HG03521 (cell line): ENCODE measurements around the gene PRCC.
A peak's percentile ranks its signal among the peaks of the same experiment; 100 is the strongest.

Source experiments
- ATAC-seq: cut with Tn5 transposase; IDR thresholded peaks from one replicate; pipeline ENCODE4 v1.9.1; 2021; ENCODE audit warnings: mild to moderate bottlenecking, moderate library complexity; ENCODE audit not compliant: unreplicated experiment

The PRCC gene

DNA sequence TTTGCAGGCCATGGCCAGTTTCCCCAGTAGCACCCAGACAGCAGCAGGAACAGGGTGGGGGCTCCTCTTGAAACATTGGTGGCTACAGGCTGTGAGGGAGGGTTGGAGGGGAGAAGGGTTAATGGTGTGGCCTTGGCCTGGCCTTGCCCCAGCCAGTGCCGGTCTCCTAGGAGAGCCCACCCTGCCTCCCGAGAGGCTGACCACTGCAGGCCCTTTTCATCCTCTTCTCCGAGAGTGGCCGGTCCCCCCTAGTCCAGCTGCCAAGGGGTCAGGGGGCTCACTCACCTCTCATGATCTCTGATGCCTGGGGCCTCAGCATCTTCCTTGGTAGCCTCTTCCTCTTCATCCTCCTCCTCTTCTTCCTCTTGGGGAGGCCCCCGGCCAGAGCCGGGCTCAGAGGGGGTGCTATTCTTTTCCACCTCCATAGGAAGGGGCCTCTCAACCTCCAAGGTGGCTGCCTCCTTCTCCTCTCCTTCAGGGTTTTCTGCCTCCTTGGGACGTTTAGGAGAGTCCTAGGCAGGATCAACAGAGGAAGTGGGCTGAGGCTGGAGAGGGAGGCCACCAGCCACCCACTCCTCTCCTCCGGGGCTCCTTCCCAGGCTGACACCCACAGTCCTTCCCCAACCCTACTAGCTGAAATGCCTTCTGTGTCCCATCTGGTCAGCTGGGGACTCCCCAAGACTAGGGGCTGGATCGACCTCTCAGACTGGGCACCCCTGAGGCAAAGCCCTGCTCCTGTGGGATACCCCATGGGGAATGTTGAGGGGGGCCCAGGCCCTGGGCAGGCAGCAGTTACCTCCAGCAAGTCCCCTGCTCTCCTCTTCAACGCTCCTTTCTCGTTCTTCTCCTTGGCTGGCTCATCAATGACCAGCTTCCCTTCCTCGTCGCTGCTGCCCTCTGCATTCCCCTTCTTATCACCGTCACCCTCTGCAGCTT is 23.7 kb upstream of the PRCC start:
- ATAC-seq = no peak

DNA sequence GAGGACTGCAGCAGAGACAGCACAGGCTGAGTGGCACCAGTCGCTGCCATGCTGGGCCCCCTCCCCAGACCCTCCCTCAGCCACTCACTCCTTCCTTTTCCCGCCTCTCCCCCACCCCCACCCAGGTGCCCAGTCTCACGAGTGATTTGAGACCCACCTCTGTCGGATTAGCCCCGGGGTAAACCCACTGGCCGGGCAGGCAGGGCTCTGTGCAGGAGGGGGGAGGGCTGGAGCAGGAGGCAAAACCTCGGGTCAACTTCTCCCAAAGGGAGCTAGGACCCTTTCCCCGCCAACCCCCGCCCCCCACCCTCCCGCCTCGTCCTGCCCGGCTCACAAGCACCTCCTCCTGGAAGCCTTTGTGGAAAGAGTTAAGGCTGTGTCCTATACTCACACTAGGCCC is 23.0 kb upstream of the PRCC start:
- ATAC-seq = no peak

DNA sequence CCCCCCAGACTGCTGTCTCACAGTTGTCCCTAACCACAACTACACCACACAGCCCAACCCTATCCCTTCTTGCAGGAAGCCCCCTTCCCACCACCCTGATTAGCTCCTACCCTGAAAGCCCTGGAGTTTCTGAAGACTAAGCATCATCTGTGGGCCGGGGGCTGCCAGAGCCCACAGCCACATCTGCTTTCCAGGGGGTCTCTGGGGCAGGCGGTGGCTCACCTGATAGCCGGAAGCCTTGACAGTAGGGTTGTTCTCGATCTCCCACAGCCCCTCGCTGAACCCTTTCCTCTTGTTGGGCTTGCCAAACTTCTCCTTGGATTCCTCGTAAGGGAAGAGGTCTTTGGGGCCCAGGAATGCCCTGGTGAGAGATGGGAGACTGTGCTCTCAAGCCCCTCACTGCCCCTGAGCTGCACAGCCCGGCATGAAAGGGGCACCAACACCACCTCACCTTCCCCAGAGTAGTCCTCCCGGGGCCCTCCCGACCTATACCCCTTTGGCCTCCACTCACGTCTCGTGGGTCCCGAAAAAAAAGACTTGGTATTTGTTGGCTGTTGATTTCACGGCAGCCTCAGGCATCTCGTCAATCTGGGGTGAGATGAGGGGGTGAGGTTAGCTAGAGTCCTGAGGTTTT is 22.4 kb upstream of the PRCC start:
- no peak for ATAC-seq

DNA sequence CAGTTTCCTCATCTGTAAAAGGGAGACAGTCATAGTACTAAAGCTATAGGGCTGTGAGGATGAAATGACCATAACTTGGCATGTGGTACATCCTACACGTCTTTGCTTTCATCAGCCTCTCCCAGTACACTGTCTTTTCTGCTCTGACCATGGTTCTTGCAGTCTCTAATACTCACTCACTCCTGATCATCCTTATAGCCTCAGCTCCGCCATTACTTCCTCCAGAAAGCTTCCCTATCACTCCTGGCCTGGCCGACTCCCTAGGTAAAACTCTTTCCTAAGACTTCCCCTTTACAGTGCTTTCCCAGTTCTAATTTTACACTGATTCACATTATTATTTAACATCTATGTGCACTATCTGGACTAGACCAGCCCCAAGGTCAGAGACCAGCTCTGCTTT is 21.5 kb upstream of the PRCC start:
- ATAC-seq = no peak

DNA sequence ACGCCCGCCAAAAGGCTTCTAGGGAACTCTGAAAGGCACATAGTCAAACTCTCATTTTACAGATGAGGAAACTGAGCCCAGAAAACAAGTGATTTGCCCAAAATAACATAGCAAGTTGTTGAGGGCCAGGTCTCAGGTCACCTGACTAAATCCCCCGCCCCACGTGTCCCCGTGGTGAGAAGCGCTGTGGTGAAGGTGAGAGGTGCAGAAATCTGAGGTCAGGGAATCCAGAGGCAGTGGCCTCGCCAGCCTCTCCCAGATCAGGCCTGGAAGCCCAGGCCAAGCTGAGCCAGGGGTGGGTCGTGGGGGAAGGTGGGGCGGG is 21.0 kb upstream of the PRCC start:
- ATAC-seq = no peak

DNA sequence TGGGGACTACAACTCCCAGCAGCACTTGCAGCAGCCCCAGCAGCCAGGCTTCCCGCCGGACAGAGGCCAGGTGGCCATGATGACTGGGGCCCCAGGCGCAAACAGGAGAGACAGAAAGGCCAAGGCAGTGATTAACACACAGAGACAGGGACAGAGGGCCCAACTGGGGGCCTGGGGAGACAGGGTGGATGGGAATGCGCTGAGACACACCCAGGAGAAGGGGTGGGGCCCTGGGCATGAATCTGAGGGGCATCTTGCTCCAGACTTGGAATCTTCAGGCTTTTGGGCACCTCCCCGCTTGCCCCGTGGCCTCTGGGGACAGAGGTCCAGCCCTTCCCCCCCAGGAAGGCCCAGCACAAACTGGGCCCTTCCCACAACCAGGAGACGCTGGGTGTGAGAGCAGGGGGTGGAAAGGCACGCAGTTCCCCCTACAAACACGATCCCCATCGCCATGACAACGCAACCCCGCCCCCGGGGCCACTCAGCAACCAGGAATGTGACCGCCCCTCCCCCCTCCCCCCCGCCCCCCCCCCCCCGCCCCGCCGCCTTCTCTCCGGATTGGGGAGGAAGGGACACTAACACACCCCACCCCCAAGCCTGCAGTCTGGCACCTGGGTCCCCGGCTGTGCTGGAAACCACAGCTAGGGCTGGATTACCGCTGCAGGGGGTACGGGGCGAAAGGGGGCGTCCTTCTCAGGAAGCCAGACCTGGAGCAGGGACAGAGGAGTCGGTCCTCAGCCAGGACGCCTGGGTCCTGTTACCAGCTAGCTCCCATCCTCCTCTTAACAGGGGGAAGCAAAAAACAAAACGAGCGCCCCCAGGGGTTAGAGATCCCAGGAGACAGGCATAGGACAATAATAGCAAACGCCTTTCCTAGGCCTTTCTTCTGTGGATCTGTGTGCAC is 20.4 kb upstream of the PRCC start:
- no peak for ATAC-seq

DNA sequence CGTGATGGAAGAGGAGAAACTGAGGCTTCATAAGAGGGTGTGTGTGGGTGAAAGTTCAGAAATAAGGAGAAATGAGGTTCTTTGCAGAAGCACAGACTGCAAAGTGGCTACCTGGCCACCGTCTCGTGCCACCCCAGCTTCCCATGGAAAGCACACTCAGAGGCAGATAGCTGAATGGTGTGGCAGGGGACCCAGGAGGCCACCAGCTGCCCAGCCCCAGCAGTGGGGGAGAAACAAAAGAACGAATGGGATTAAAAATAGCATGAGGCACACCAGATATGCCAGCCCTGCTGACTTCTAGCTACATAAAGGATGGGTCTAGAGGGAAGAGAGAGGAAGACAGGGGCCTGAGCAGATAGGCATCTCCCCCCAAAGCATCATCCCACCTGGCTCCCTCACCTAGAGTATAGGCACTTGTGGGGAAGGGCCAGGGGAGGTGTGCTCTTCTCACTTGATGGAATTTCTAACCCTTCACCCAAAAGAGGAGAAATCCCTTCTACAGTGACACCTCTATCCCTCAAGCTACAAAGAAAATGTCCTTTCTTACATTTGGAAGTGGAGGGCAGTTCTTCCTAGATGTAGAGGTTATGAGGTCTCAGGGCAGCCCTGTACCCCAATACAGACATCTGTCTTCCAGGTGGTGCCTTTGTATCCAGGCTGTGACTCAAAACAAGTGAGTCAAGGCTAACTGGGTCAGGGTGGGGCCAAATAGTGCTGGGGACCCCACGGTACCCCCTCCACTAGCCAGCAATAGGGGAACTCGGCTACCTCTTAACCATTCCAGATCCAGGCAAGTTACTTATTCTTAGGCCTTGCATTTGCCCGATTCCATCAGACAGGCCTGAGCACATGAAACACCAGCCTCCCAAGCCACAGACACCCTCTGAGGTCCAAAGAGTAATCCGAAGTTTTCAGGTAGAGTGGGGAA is 19.3 kb upstream of the PRCC start:
- ATAC-seq = no peak

DNA sequence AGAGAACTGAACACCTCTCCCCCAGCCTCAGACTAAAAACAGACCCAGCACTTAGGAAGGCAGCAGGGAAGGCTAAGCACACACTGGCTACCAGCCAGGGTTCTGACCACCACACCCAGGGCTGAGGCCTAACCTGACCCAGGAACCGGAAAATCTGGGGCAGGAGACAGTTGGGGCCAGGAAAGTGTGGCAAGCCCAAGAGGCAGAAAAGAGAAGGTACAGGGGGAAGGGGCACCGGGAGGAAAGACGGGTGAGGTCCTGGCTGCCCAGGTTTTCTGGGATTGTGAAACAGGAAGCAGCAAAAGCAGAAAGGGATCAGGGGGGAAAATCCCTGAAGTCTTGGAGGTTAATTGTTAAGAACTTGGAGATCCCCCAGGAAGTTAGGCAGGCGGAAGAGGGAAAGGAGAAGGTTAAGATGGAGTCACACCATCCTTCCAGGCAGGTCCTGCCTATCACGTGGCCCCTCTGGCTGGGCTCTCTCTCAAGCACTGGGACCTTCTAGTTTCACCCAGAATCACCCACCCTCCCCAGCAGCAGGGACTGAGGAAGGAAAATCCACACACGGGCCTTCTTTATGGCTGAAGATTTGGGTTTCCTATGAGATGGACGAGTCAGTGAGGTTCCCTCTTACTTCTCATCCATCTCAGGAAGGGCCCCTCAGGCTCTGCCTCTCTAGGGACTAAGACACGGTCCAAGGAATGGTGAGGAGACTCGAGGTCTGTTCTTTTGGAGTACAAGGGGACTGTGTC is 18.5 kb upstream of the PRCC start:
- no peak for ATAC-seq

DNA sequence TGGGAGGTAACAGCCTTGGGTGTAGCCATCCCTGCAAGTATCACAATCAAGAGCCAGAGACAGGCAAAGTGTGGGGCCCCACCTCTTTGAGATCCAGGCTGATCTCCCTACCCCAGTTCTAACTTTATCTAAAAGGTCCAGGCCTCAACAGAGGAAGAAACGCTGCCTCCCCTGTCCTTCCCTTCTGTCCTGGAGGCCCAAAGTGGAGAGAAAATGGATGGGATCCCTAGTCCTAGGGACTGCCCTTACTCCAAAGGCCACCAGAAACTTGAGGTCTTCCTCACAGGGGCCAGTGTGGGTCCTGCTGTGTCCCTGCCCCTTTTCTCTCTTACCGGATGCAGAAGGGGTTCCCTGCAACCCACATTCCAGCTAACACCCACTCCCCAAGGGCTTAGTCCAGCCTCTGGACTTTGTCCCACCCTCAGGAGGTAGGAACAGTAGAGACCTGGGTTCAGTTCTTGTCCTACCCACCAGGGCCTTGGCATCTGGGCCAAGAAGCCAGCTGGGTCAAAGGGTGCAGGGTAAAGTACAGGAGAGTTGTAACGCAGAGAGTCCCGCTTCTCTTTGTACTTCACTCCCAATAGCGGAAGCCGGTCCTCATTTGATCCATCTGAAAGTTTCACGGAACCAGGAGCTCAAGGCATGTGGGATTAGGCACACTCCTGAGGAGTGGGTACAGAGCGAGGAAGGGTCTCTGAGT is 17.8 kb upstream of the PRCC start:
- ATAC-seq = no peak

DNA sequence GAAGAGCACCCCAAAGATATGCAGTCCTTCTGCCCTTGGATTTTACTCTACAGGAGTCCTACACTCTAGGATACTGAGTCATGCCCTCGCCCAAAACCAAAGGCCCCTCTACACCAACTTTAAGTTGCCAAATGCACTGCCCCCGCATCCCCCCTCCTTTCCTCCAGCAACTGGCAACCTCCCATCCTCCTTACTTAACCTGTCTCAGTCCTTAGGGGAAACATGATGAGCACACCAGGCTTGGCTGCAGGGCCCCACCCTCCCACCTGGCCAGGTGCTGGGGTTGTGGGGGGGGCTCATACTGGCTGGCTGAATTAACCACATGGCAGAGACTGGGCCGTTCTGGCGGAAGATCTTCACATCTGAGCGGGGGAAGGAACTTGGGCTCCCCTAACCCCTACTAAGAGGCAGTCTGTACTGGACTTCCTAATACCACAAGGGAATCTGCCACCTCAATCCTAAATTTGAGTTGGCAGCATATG is 17.1 kb upstream of the PRCC start:
- no peak for ATAC-seq

DNA sequence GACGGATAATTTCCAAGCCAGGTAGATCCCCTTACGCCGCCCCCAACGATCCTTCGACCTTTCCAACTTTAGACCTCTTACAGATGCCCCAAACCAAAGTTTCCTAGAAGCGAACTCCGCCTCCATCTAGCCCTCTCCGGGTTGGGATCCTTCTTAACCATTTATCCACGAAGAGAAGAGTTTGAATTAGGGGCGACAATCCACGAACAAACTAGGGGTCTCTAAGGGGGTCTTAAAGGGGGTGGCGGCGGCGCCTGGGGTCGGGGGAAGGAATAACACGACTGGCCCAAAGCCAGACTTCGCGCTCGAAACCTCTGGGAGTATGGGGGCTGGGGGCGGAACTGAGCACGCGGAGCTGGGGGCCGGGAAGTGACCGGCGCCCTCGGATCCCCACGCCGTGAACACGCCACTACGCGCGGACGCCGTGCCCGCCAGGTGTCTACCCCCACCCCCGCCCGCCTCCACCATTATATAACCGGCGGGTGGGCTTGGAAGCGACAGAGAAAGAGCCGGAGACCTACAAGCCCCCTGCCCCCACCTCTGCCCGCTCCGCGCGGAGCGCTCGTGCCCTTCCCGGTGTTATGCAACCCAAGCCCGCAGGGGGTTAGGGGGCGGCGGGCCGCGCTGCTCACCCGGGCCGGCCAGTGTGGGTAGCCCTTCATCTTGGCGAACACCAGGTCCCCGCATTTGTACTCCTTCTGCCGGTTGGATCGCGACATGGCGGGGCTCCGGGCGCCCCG is 16.5 kb upstream of the PRCC start:
- ATAC-seq = peak; percentile 15

DNA sequence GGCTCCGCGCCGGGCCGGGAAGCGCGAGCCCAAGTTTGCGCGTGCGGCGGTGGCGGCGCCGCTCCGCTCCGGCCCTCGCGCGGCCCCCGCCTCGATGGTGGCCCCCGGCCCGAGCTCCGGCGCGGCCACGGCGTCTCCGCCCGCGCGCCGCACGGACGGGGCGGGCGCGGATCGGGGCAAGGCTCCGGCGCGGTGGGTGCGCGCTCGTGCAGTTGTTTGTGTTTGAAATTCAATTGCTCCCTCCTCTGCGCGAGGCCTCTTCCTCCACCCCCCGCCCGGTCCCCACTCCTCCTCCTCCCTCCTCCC is 15.9 kb upstream of the PRCC start, which contains the start of gene HDGF:
TSS of gene HDGF (minus strand) at position 225 of the 306 bp plus-strand sequence. CDS start 246 bp downstream, outside the sequence.
- no peak for ATAC-seq

DNA sequence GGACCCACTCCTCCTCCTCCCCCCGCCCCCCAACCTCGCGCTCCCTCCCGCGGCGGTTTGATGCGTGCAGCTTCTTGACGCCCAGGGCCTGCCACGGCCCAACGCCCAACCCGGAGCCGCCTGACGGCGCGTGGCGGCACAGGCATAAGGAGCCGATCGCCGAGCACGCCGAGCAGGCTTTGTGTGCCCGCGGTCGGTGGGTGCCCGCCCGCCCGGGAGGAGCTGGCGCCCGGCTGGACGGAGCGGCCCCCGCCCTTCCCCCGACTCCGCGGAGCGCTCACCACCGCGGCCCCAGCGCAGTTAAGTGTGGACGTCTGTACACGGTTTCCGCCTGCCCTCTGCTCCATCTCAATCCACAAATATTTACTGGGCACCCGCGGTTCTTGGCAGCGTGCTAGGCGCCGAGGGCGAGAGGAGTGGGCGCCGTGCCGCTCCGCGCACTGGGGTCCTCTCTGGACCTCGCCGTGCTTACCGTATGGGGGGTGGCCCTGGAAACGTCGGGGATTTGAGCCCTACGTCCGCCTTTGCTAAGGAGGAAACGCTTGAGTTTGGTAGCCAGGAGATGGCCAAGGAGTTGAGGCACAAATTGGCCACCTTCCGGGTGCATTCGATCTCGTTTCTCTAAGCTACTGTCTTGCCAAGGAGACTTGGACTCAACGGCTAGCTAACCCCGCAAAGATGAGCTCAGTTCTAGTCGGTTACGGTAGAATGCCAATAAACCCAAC is 15.4 kb upstream of the PRCC start:
- ATAC-seq = peak; percentile 80

DNA sequence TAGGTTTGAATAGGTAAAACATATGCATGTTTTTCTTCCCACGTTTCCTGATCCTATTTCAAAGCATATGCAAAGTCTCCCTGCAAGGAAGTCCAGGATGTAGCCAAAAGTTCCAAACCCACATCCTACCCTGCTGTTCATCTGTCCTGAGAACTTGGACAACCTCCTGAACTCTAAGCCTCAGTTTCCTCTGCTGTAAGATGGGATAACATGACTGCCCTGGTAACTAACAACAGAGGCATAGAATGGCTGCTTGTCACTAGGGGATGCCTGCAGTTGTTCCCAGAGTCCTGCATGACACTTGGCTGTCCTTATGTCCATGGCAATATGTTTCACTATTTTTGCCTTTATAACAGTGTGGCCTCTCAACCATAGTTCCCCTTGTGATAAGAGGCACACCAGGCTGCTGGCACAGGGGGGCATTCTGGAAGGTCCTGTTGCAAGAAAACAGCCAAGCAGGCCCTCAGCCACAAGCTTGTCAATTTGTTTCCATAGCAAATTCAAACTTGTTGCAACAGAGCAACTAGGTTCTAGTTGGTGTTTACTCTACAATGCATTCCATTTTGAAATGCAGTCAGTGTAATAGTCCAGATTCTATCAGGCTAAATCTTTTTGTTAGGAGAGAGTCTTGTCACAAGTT is 14.4 kb upstream of the PRCC start:
- no peak for ATAC-seq

DNA sequence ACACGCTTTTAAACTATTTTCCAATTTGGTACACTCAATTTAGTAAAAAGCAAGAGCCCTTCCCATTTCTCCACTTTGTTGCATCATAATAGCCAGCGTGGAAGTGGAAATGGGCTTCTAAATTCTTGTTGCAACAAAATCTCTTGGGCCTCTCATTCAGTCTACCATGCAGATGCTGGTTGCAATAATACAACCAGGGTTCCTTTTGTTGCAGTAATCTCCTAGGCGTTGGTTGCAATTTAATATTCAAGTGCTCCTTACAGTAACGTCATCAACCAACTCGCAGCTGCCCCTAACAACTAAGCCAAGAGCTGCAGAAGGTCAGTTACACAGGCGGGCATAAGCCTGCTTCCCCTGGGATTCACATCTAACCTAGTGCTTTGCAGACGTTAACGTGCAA is 13.1 kb upstream of the PRCC start:
- ATAC-seq = no peak

DNA sequence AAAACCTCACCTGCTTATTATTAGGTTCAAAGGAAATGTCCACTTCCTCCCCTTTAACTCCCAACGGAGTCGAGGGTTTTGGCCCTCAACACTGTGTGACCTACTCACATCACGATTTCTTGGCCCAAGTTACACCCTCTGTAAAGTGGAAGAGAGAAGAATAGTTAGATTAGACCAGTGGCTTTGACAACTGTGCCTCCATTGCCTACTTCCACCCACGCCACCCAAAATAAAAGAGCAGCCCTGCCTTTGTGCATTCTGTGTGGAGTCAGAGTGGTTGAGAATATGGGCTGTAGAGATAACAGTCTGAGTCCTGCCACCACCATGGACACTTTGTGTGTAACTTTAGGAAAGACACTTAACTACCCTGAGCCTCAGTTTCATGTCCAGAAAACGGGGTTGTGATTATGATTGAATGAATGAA is 11.8 kb upstream of the PRCC start:
- no peak for ATAC-seq

DNA sequence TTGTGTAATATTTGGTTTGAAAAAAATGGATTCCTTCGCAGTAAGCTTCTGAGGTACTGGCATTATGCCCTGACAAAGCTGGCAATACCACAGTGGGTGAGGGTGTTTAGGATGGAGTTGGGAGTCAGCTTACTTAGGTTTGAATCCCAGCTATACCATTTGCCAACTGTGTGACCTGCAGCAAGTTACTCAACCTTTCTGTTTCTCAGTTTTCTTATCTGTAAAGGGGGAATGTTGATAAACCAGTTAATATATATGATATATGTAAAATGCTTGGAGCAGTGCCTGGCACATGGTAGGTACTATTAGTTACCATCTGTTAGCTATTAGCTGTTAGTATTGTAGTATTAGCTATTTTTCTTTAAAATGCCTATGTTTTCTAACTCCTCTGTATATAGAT is 11.0 kb upstream of the PRCC start:
- no peak for ATAC-seq
